ENCODE results near the gene SLC25A51.

SLC25A51 gene

GRCh38 chr9:37919246-37919955 is 15.5 kb upstream of the SLC25A51 start:
- TF ChIP-seq PATZ1 (CRISPR knock-in tag; IDR thresholded peaks at IDR 0.05; ENCODE audit: borderline replicate concordance) (no peak), ZFP30 (CRISPR knock-in tag; IDR thresholded peaks at IDR 0.05) (no peak), TCF4 (CRISPR knock-in tag; IDR thresholded peaks at IDR 0.05; ENCODE audit: borderline replicate concordance) (no peak), TSHZ2 (CRISPR knock-in tag; IDR thresholded peaks at IDR 0.05) (no peak), GLIS3 (CRISPR knock-in tag; IDR thresholded peaks at IDR 0.05) (no peak), OSR1 (CRISPR knock-in tag; IDR thresholded peaks at IDR 0.05) (no peak), SNAI2 (CRISPR knock-in tag; IDR thresholded peaks at IDR 0.05) (no peak), CSDC2 (CRISPR knock-in tag; IDR thresholded peaks at IDR 0.05) (no peak), ZNF8 (CRISPR knock-in tag; IDR thresholded peaks at IDR 0.05) (no peak), TOX (CRISPR knock-in tag; IDR thresholded peaks at IDR 0.05; ENCODE audit: borderline replicate concordance) (no peak), POU6F1 (CRISPR knock-in tag; IDR thresholded peaks at IDR 0.05; ENCODE audit: borderline replicate concordance, low read depth) (no peak), ARNTL (CRISPR knock-in tag; IDR thresholded peaks at IDR 0.05; ENCODE audit: borderline replicate concordance, low read depth) (no peak), CREB5 (CRISPR knock-in tag; IDR thresholded peaks at IDR 0.05; ENCODE audit: low read depth) (no peak), ZNF565 (CRISPR knock-in tag; conservative IDR thresholded peaks at IDR 0.05; ENCODE audit: low read depth) (no peak), ISL1 (CRISPR knock-in tag; IDR thresholded peaks at IDR 0.05) (no peak), RARB (CRISPR knock-in tag; IDR thresholded peaks at IDR 0.05) (no peak), CSRNP3 (CRISPR knock-in tag; IDR thresholded peaks at IDR 0.05) (no peak), ZC3H10 (CRISPR knock-in tag; IDR thresholded peaks at IDR 0.05) (no peak)
- no peak for ATAC-seq

GRCh38 chr9:37918665-37919170 is 14.8 kb upstream of the SLC25A51 start:
- ATAC-seq: no peak
- TF ChIP-seq ARNTL (CRISPR knock-in tag; IDR thresholded peaks at IDR 0.05; ENCODE audit: borderline replicate concordance, low read depth): no peak
- no peak for TF ChIP-seq ZC3H10 (CRISPR knock-in tag; IDR thresholded peaks at IDR 0.05)
- TF ChIP-seq BACH2 (CRISPR knock-in tag; IDR thresholded peaks at IDR 0.05; ENCODE audit: borderline replicate concordance): no peak
- TF ChIP-seq PPARA (CRISPR knock-in tag; IDR thresholded peaks at IDR 0.05; ENCODE audit: borderline replicate concordance): no peak
- TF ChIP-seq GLIS3 (CRISPR knock-in tag; IDR thresholded peaks at IDR 0.05): no peak
- no peak for TF ChIP-seq ZNF565 (CRISPR knock-in tag; conservative IDR thresholded peaks at IDR 0.05; ENCODE audit: low read depth)
- no peak for TF ChIP-seq ESRRG (CRISPR knock-in tag; IDR thresholded peaks at IDR 0.05)
- no peak for TF ChIP-seq ZFP30 (CRISPR knock-in tag; IDR thresholded peaks at IDR 0.05)
- no peak for TF ChIP-seq ISL1 (CRISPR knock-in tag; IDR thresholded peaks at IDR 0.05)
- TF ChIP-seq CSRNP3 (CRISPR knock-in tag; IDR thresholded peaks at IDR 0.05): no peak
- no peak for TF ChIP-seq ZNF70 (CRISPR knock-in tag; IDR thresholded peaks at IDR 0.05)
- TF ChIP-seq ZNF8 (CRISPR knock-in tag; IDR thresholded peaks at IDR 0.05): no peak
- TF ChIP-seq CREB5 (CRISPR knock-in tag; IDR thresholded peaks at IDR 0.05; ENCODE audit: low read depth): no peak
- no peak for TF ChIP-seq TSHZ2 (CRISPR knock-in tag; IDR thresholded peaks at IDR 0.05)
- no peak for TF ChIP-seq TCF4 (CRISPR knock-in tag; IDR thresholded peaks at IDR 0.05; ENCODE audit: borderline replicate concordance)
- TF ChIP-seq RARB (CRISPR knock-in tag; IDR thresholded peaks at IDR 0.05): no peak

Data from SK-N-SH treated with all-trans-retinoic acid at 6 μM for 48 hours (cell line).